ENCODE results near the gene PCSK5.

DNA sequence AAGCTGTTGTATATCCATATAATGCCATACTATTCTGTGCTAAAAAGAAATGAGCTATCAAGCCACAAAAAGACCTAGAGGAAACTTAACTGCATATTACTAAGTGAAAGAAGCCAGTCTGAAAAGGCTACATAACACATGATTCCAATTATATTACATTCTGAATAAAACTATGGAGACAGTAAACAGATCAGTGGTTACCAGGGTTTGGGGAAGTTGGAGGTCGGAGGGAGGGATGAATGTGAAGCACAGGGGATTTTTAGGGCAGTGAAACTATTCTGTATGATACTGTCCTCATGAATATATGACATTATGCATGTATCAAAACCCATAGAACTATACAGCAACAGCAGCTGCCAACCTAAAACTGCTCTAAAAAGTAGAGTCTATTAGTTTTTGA lies 509.4 kb downstream of the PCSK5 start:
- no peak for TF ChIP-seq MAX (IDR thresholded peaks at IDR 0.05)
- TF ChIP-seq, protein P1, sequence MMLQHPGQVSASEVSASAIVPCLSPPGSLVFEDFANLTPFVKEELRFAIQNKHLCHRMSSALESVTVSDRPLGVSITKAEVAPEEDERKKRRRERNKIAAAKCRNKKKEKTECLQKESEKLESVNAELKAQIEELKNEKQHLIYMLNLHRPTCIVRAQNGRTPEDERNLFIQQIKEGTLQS (IDR thresholded peaks at IDR 0.05; ENCODE audit: insufficient read depth, low read depth, low read length): no peak
